ENCODE results near the gene KIF15.

Gene KIF15

GRCh38 chr3:44902628-44903027, 141.0 kb downstream of the KIF15 start:
- peaks cover 0 to 4% of the 10 kb centered on the region in 2 donors for H3K36me3 Mint-ChIP-seq
- no peak for ATAC-seq (replicated peaks)
- DNase-seq = no peak
- H3K4me3 Mint-ChIP-seq = no peak overlapping the region
- peaks cover 28 to 37% of the 10 kb centered on the region in 2 donors for H3K27me3 Mint-ChIP-seq
- H3K27ac Mint-ChIP-seq = no peak overlapping the region
- peaks cover 3 to 7% of the 10 kb centered on the region in 2 donors for H3K9me3 Mint-ChIP-seq
- H3K4me1 Mint-ChIP-seq = no peaks in the 10 kb centered on the region

All from stimulated activated naive B cell treated with anti-CD40 and anti-IgM and Interleukin-4, amounts not matched to agents 10 μg/mL and 1 μg/mL and 100 μg/mL, for 72 hours (primary cell).